Measurements from ENCODE around the gene INTS3.

INTS3 gene

GRCh38 chr1:153801786-153802697 is 74.2 kb downstream of the INTS3 start:
- no peak for TF ChIP-seq EP300 (IDR thresholded peaks at IDR 0.05; ENCODE audit: borderline replicate concordance)
- no peak for TF ChIP-seq TAF1 (IDR thresholded peaks at IDR 0.05; ENCODE audit: low read depth)
- TF ChIP-seq YY1 (IDR thresholded peaks at IDR 0.05; ENCODE audit: low read depth), result no peak
- TF ChIP-seq CEBPB (IDR thresholded peaks at IDR 0.05), result no peak
- no peak for TF ChIP-seq FOXM1 (IDR thresholded peaks at IDR 0.05; ENCODE audit: borderline replicate concordance, low read depth)
- no peak for TF ChIP-seq NFIC (IDR thresholded peaks at IDR 0.05)
- TF ChIP-seq REST (IDR thresholded peaks at IDR 0.05; ENCODE audit: low read depth), result no peak

- TF ChIP-seq NFIC (IDR thresholded peaks at IDR 0.05) (no peak), FOXM1 (IDR thresholded peaks at IDR 0.05; ENCODE audit: borderline replicate concordance, low read depth) (no peak), TCF12 (IDR thresholded peaks at IDR 0.05; ENCODE audit: low read depth) (no peak), TAF1 (IDR thresholded peaks at IDR 0.05; ENCODE audit: low read depth) (no peak), EGR1 (IDR thresholded peaks at IDR 0.05) (no peak), REST (IDR thresholded peaks at IDR 0.05; ENCODE audit: low read depth) (no peak), RAD21 (IDR thresholded peaks at IDR 0.05; ENCODE audit: low read depth) (no peak), ZBTB7A (IDR thresholded peaks at IDR 0.05; ENCODE audit: low read depth) (no peak), USF1 (IDR thresholded peaks at IDR 0.05) (no peak), MAX (IDR thresholded peaks at IDR 0.05) (no peak), EP300 (IDR thresholded peaks at IDR 0.05; ENCODE audit: borderline replicate concordance) (no peak), CEBPB (IDR thresholded peaks at IDR 0.05) (no peak)
These were observed 75.7 kb downstream of the INTS3 start for GRCh38 chr1:153803470-153804056.

GRCh38 chr1:153804112-153804511 is 76.3 kb downstream of the INTS3 start:
- TF ChIP-seq TAF1 (IDR thresholded peaks at IDR 0.05; ENCODE audit: low read depth) (no peak), TCF12 (IDR thresholded peaks at IDR 0.05; ENCODE audit: low read depth) (no peak), CREB1 (IDR thresholded peaks at IDR 0.05; ENCODE audit: low read depth) (no peak), FOXM1 (IDR thresholded peaks at IDR 0.05; ENCODE audit: borderline replicate concordance, low read depth) (no peak), EP300 (IDR thresholded peaks at IDR 0.05; ENCODE audit: borderline replicate concordance) (no peak), NFIC (IDR thresholded peaks at IDR 0.05) (no peak), MAX (IDR thresholded peaks at IDR 0.05) (no peak), EGR1 (IDR thresholded peaks at IDR 0.05) (no peak), CEBPB (IDR thresholded peaks at IDR 0.05) (no peak), ZBTB7A (IDR thresholded peaks at IDR 0.05; ENCODE audit: low read depth) (no peak), TEAD4 (IDR thresholded peaks at IDR 0.05) (no peak), REST (IDR thresholded peaks at IDR 0.05; ENCODE audit: low read depth) (no peak), USF1 (IDR thresholded peaks at IDR 0.05) (no peak), RAD21 (IDR thresholded peaks at IDR 0.05; ENCODE audit: low read depth) (no peak), YY1 (IDR thresholded peaks at IDR 0.05; ENCODE audit: low read depth) (no peak)
